CD4-positive, alpha-beta T cell treated with Interleukin-2 at 100 ng/mL for 4 hours (primary cell): ENCODE results near the gene FAM180A.

Source experiments
- DNase-seq: peaks from one replicate; pipeline ENCODE4 v3.0.0-alpha.2; 2020; ENCODE audit warnings: low spot score

FAM180A gene

GRCh38 chr7:135683609-135684008 is 65.0 kb downstream of the FAM180A start:
- DNase-seq, result no peak

DNA sequence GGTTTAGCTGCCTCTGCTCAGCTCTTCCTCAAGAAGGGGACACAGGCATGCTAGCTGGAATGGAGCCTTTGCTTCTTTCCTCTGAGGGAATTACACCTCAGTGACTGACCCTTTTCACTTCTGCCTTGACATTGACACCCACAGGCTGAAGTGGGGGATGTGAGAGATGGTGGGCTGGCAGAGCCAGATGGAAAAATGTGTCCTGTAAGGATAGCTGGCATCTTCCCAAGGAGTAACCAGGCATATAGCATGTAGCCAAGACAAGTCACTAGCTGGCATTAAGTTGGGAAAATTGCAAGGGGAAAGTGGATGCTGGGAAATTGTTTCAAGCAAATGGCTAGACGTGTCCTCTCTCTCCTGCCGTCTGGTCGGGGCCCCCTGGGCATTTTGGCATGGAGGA is 66.4 kb downstream of the FAM180A start:
- no peak for DNase-seq

DNA sequence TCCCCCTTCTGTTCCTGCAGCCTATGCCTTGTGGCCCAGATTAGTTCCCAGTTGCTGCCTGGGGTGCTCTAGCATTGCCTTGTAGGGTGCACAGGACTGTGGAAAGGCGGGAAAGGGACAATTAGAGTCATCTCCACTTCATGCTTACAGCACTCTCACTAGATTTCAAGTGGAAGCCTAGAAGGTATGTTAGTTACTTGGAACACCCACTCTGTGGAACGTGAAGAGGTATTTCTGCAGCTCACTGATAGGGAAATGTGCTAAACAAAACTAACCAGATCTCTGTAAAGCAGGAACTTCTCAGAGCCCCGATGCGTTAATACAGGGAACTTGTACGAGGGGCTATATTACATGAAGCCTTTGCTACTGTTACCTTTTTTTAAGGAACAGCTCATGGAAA is 66.9 kb downstream of the FAM180A start:
- no peak for DNase-seq
